ENCODE measurements around the gene RSRC1. TPM values are rescaled to one million over a fixed set of nuclear protein-coding genes. Genes with fewer than 3 reads are reported as not detected.

Gene RSRC1
- total and polyA plus RNA-seq, 2 of the 13 experiments (the other 11 are each of a cell fraction or from before 2014, with no cell fraction given) = 4.9 to 63.0 TPM

DNA sequence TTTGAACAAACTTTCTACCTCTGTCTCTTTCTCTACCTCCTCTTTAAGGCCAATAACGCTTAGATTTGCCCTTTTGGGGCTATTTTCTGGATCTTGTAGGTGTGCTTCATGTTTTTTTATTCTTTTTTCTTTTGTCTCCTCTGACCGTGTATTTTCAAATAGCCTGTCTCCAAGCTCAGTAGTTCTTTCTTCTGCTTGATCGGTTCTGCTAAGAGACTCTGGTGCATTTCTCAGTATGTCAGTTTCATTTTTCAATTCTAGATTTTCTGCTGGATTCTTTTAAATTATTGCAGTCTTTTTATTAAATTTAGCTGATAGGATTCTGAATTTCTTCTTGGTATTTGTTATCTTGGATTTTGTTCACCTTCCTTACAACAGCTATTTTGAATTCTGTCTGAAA, 148.7 kb downstream of the RSRC1 start:
- 80% methylated on average over 3 of the region's 3 CpGs for WGBS (ENCODE audit: low lambda C conversion rate)
- H3K27me3 ChIP-seq (ENCODE audit: control insufficient read depth in 1 of 2, insufficient read depth in 2 of 2, low read length in 2 of 2) = no peaks in the 10 kb centered on the region
- H3K4me3 ChIP-seq (replicated peaks in 1 of 3; ENCODE audit: insufficient read depth in 1 of 3, low read depth in 2 of 3, low read length in 3 of 3) = no peak overlapping the region
- H3K79me2 ChIP-seq (ENCODE audit: insufficient read depth, low read length) = no peaks in the 10 kb centered on the region
- no peak for DNase-seq (ENCODE audit: low spot score)
- H3K9ac ChIP-seq (ENCODE audit: insufficient read depth, low read depth, low read length) = no peak overlapping the region
- no peaks in the 10 kb centered on the region for H3K36me3 ChIP-seq (replicated peaks in 1 of 2; ENCODE audit: control insufficient read depth in 1 of 2, insufficient read depth in 2 of 2, low read length in 2 of 2)
- CTCF ChIA-PET (ENCODE audit: low intra/inter-chr PET ratio, low total read pairs) = no interaction called here
- H2AFZ ChIP-seq (ENCODE audit: low read length) = no peak overlapping the region
- in situ Hi-C loops (cut with HindIII; ENCODE audit: extremely low pct_ligation_motif_present, low pct_unique_long_range_greater_than_20kb) = no loop called here
- no TSS peak for BruUV-seq (replicated peaks)
- intact Hi-C loops (cut with micrococcal nuclease; ENCODE audit: unreplicated experiment) = no loop called here
- no peak for ATAC-seq
- TF ChIP-seq SMYD3 (CRISPR knock-in tag; IDR thresholded peaks at IDR 0.05) (no peak), ZNF670 (CRISPR knock-in tag; IDR thresholded peaks at IDR 0.05; ENCODE audit: borderline replicate concordance) (no peak), ATM (IDR thresholded peaks at IDR 0.05; ENCODE audit: borderline replicate concordance) (no peak), MTF1 (CRISPR knock-in tag; IDR thresholded peaks at IDR 0.05) (no peak), TBP (CRISPR knock-in tag; IDR thresholded peaks at IDR 0.05) (no peak), CCAR2 (optimal IDR thresholded peaks at IDR 0.05; ENCODE audit: low read depth, low read length) (no peak), FIP1L1 (IDR thresholded peaks at IDR 0.05; ENCODE audit: borderline replicate concordance, insufficient read depth, low read depth, low read length) (no peak)
- TF ChIP-seq, protein P1, sequence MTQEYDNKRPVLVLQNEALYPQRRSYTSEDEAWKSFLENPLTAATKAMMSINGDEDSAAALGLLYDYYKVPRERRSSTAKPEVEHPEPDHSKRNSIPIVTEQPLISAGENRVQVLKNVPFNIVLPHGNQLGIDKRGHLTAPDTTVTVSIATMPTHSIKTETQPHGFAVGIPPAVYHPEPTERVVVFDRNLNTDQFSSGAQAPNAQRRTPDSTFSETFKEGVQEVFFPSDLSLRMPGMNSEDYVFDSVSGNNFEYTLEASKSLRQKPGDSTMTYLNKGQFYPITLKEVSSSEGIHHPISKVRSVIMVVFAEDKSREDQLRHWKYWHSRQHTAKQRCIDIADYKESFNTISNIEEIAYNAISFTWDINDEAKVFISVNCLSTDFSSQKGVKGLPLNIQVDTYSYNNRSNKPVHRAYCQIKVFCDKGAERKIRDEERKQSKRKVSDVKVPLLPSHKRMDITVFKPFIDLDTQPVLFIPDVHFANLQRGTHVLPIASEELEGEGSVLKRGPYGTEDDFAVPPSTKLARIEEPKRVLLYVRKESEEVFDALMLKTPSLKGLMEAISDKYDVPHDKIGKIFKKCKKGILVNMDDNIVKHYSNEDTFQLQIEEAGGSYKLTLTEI (CRISPR knock-in tag; conservative IDR thresholded peaks at IDR 0.05) = no peak
- no peak for FAIRE-seq
- no peak overlapping the region for H3K27ac ChIP-seq (ENCODE audit: extremely low read length, insufficient read depth, low read length)
- no peaks in the 10 kb centered on the region for H4K20me1 ChIP-seq (ENCODE audit: insufficient read depth, low read length)
- no peaks in the 10 kb centered on the region for H3K4me1 ChIP-seq (ENCODE audit: insufficient read depth, low read length)
- H3K9me3 ChIP-seq (ENCODE audit: low read length) = no peaks in the 10 kb centered on the region
- POLR2A ChIA-PET = no interaction called here
- no peak overlapping the region for H3K4me2 ChIP-seq (ENCODE audit: low read depth, low read length)

DNA sequence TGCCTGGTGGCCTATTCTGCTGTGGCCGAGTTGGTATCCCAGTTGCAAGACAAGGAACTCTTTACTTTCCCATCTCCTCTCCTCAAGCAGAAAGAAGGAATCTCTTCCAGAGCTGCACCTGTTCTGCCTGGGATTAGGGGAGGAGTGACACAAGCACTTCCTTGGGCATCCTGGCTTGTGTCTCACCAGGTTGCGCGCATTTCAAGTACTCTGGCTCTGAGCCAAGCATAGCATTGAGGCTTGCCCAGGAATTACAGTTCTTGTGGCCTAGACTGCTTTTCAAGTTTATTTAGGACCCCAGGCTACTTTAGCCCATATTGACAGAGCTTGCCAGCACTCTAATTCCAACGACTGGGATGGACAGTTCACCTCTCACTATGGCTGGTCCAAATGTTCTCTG, 150.5 kb downstream of the RSRC1 start:
- Histone ChIP-seq H3K36me3 (replicated peaks in 1 of 2; ENCODE audit: control insufficient read depth in 1 of 2, insufficient read depth in 2 of 2, low read length in 2 of 2) (no peaks in the 10 kb centered on the region), H3K4me3 (replicated peaks in 1 of 3; ENCODE audit: insufficient read depth in 1 of 3, low read depth in 2 of 3, low read length in 3 of 3) (no peak overlapping the region), H3K4me2 (ENCODE audit: low read depth, low read length) (no peak overlapping the region), H3K9ac (ENCODE audit: insufficient read depth, low read depth, low read length) (no peak overlapping the region), H3K27ac (ENCODE audit: extremely low read length, insufficient read depth, low read length) (no peak overlapping the region), H2AFZ (ENCODE audit: low read length) (no peak overlapping the region), H3K27me3 (ENCODE audit: control insufficient read depth in 1 of 2, insufficient read depth in 2 of 2, low read length in 2 of 2) (no peaks in the 10 kb centered on the region), H4K20me1 (ENCODE audit: insufficient read depth, low read length) (no peaks in the 10 kb centered on the region), H3K9me3 (ENCODE audit: low read length) (no peaks in the 10 kb centered on the region), H3K4me1 (ENCODE audit: insufficient read depth, low read length) (no peaks in the 10 kb centered on the region), H3K79me2 (ENCODE audit: insufficient read depth, low read length) (no peaks in the 10 kb centered on the region)
- 93% methylated on average over 4 of the region's 4 CpGs for WGBS (ENCODE audit: low lambda C conversion rate)
- ChIA-PET POLR2A (no interaction called here), CTCF (ENCODE audit: low intra/inter-chr PET ratio, low total read pairs) (no interaction called here)
- in situ Hi-C loops (cut with HindIII; ENCODE audit: extremely low pct_ligation_motif_present, low pct_unique_long_range_greater_than_20kb) (no loop called here), intact Hi-C loops (cut with micrococcal nuclease; ENCODE audit: unreplicated experiment) (no loop called here)
- FAIRE-seq = no peak
- no peak for DNase-seq (ENCODE audit: low spot score)
- no TSS peak for BruUV-seq (replicated peaks)
- no peak for ATAC-seq
- no peak for TF ChIP-seq CBX5 (CRISPR knock-in tag; IDR thresholded peaks at IDR 0.05; ENCODE audit: borderline replicate concordance)
- TF ChIP-seq ZBTB7B (CRISPR knock-in tag; IDR thresholded peaks at IDR 0.05) = no peak
- TF ChIP-seq ZFP82 (CRISPR knock-in tag; IDR thresholded peaks at IDR 0.05; ENCODE audit: borderline replicate concordance) = no peak
- no peak for TF ChIP-seq FLYWCH1 (CRISPR knock-in tag; IDR thresholded peaks at IDR 0.05)
- TF ChIP-seq, protein P2, sequence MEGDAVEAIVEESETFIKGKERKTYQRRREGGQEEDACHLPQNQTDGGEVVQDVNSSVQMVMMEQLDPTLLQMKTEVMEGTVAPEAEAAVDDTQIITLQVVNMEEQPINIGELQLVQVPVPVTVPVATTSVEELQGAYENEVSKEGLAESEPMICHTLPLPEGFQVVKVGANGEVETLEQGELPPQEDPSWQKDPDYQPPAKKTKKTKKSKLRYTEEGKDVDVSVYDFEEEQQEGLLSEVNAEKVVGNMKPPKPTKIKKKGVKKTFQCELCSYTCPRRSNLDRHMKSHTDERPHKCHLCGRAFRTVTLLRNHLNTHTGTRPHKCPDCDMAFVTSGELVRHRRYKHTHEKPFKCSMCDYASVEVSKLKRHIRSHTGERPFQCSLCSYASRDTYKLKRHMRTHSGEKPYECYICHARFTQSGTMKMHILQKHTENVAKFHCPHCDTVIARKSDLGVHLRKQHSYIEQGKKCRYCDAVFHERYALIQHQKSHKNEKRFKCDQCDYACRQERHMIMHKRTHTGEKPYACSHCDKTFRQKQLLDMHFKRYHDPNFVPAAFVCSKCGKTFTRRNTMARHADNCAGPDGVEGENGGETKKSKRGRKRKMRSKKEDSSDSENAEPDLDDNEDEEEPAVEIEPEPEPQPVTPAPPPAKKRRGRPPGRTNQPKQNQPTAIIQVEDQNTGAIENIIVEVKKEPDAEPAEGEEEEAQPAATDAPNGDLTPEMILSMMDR (CRISPR knock-in tag; IDR thresholded peaks at IDR 0.05) = no peak
- no peak for TF ChIP-seq ZNF432 (CRISPR knock-in tag; IDR thresholded peaks at IDR 0.05; ENCODE audit: borderline replicate concordance)
- TF ChIP-seq, protein P3, sequence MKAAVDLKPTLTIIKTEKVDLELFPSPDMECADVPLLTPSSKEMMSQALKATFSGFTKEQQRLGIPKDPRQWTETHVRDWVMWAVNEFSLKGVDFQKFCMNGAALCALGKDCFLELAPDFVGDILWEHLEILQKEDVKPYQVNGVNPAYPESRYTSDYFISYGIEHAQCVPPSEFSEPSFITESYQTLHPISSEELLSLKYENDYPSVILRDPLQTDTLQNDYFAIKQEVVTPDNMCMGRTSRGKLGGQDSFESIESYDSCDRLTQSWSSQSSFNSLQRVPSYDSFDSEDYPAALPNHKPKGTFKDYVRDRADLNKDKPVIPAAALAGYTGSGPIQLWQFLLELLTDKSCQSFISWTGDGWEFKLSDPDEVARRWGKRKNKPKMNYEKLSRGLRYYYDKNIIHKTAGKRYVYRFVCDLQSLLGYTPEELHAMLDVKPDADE (CRISPR knock-in tag; IDR thresholded peaks at IDR 0.05) = no peak

Measured in HepG2 (cell line).